Colonic mucosa (tissue), 4 donors: ENCODE data around the gene DYNLT1. TPM values are rescaled to one million over a fixed set of nuclear protein-coding genes. Genes with fewer than 3 reads are reported as not detected.

Experiments used
- DNase-seq: peaks from one replicate; pipeline ENCODE4 v3.0.0-alpha.2; 2020
- H3K27ac ChIP-seq: fragments of 200-600 bp; one replicate; pipeline ENCODE4 v1.8.0; 2021
- H3K27me3 ChIP-seq: fragments of 200-600 bp; one replicate; pipeline ENCODE4 v1.8.0; 2021
- H3K36me3 ChIP-seq: fragments of 200-600 bp; one replicate; pipeline ENCODE4 v1.8.0; 2021
- H3K4me1 ChIP-seq: fragments of 200-600 bp; one replicate; pipeline ENCODE4 v1.8.0; 2021; ENCODE audit warnings: mild to moderate bottlenecking
- H3K4me3 ChIP-seq: fragments of 200-600 bp; one replicate; pipeline ENCODE4 v1.8.0; 2021
- H3K9ac ChIP-seq, 2 donors: one replicate each; pipeline ENCODE4 v1.7.0; 2013; ENCODE audit warnings: control low read depth in 2 of 2, low read depth in 2 of 2, low read length in 2 of 2
- H3K9me3 ChIP-seq: fragments of 200-600 bp; one replicate; pipeline ENCODE4 v1.8.0; 2021
- intact Hi-C: fragments of 100-400 bp; cut with DNase I; formaldehyde crosslinking; loops from one replicate; pipeline ENCODE4 v1.14.1; 2022
- total RNA-seq, 2 donors: library from RNA; stranded (reverse); fragmentation: NEBNext Ultra II Directional in 1 of 2; extraction: Animal tissue kit (Norgen Biotek cat#: 25700) in 1 of 2; gene quantifications; one replicate each; pipeline ENCODE4 v1.2.1, GENCODE V29; 2021
- TF ChIP-seq, protein P1 (sequence below): fragments of 200-600 bp; IDR thresholded peaks from one replicate; pipeline ENCODE4 v1.8.0; 2022; ENCODE audit warnings: antibody characterized with exemption, mild to moderate bottlenecking
- donor health status: healthy.
- donor health status: DM: no; HTN: no; CAD: no.
- donor health status: DM: no; HTN: no; CAD: no.

DYNLT1 gene
- total RNA-seq, 2 donors from 2014 or later: 140 to 166 TPM

DNA sequence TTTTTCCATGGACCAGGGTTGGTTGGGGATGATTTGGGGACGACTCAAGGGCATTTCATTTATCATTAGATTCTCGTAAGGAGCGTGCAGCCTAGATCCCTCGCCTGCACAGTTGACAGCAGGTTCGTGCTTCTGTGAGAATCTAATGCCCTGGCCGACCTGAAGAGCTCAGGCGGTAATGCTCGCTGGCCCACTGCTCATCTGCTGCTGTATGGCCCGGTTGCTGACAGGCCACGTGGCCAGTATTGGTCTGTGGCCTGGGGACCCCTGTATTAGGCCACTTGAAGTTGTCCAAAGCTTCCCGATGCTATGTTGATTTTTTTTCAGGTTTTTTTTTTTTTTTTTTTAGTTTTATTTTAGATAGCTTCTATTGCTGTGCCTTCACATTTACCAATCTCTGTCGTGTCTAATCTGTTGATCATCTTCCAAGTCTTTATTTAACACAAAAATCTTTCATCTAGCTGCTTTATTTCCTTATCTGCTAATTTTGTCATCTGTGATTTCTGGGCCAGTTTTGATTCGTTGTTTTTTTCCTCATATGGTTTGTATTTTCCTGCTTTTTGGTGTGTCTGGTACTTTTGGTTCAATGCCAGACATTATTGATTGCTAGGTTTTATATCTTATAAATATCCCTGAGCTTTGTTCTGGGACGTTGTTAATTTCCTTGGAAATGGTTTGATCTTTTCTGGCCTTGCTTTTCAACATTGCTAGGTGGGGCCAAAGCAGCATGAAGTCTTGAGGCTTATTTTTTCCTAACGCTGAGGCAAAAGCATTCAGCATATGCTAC lies 41.1 kb downstream of the DYNLT1 start:
- Histone ChIP-seq H3K36me3 (no peaks in the 10 kb centered on the region), H3K27ac (no peak overlapping the region), H3K9me3 (no peaks in the 10 kb centered on the region), H3K9ac (no peak overlapping the region), H3K27me3 (no peaks in the 10 kb centered on the region), H3K4me1 (no peaks in the 10 kb centered on the region), H3K4me3 (no peak overlapping the region)
- no peak for DNase-seq
- TF ChIP-seq, protein P1, sequence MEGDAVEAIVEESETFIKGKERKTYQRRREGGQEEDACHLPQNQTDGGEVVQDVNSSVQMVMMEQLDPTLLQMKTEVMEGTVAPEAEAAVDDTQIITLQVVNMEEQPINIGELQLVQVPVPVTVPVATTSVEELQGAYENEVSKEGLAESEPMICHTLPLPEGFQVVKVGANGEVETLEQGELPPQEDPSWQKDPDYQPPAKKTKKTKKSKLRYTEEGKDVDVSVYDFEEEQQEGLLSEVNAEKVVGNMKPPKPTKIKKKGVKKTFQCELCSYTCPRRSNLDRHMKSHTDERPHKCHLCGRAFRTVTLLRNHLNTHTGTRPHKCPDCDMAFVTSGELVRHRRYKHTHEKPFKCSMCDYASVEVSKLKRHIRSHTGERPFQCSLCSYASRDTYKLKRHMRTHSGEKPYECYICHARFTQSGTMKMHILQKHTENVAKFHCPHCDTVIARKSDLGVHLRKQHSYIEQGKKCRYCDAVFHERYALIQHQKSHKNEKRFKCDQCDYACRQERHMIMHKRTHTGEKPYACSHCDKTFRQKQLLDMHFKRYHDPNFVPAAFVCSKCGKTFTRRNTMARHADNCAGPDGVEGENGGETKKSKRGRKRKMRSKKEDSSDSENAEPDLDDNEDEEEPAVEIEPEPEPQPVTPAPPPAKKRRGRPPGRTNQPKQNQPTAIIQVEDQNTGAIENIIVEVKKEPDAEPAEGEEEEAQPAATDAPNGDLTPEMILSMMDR: no peak
- intact Hi-C loops: loop anchor here (5.0 kb wide), 1 partner anchor 381 kb away; no protein-coding TSS in a partner anchor

DNA sequence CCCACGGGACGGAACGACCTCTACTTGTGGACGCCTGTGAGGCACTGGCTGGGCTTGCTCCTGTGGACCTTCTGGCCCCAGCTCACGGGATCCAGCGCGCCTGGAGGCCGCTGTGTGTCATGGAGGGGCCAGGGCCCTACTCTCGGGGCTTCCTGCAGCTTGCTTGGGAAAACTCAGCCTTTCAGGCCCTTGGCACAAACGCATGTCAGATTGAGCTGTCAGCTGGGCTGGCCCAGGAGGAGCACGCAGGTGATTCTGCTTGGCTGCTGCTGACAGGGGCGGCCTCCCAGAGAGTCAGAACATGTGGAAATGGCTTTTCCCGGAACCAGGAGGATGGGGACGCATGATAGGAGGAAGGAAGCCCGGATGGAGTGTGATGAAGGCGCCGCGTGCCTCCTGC lies 44.9 kb downstream of the DYNLT1 start:
- no peak overlapping the region for H3K27ac ChIP-seq
- H3K4me3 ChIP-seq: no peak overlapping the region
- no peaks in the 10 kb centered on the region for H3K36me3 ChIP-seq
- DNase-seq: no peak
- H3K9me3 ChIP-seq: no peaks in the 10 kb centered on the region
- H3K4me1 ChIP-seq: no peaks in the 10 kb centered on the region
- H3K27me3 ChIP-seq: no peaks in the 10 kb centered on the region
- intact Hi-C loops: loop anchor here (5.0 kb wide), 1 partner anchor 377 kb away; no protein-coding TSS in a partner anchor
- no peak overlapping the region for H3K9ac ChIP-seq
- TF ChIP-seq, protein P1: no peak

DNA sequence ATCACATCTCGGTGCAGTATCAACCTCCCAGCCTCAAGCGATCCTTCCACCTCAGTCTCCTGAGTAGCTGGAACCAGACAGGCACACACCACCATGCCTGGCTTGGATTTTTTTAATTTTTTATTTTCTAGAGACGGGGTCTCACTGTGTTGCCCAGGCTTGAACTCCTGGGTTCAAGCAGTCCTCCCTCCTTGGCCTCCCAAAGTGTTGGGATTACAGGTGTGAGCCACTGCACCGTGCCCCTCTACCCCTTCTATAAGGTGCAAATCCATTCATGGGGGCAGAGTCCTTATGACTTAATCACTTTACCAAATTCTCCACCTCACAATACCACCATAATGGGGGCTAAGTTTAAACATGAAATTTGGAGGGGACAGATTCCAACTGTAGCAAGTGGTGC lies 47.0 kb downstream of the DYNLT1 start:
- H3K36me3 ChIP-seq: no peaks in the 10 kb centered on the region

DNA sequence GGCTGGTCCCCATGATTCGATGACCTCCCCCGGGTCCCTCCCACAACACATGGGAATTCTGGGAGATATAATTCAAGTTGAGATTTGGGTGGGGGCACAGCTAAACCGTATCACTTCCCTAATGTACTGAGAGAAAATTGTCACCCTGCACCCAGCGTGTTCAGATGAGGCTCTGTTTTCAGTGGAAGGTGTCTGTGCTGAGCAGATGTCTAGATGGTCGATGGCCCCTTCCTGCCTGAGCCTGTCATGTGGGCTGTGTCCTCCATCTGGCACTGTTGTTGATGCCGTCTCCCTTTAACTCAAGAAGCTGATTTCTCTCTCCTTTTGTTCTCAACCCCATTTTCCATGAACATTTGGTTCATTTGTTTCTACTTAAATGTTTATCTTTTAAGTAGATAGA lies 47.7 kb downstream of the DYNLT1 start:
- Histone ChIP-seq H3K9me3 (no peaks in the 10 kb centered on the region), H3K27ac (no peak overlapping the region), H3K4me3 (no peak overlapping the region), H3K9ac (no peak overlapping the region), H3K27me3 (no peaks in the 10 kb centered on the region), H3K36me3 (no peaks in the 10 kb centered on the region), H3K4me1 (no peaks in the 10 kb centered on the region)
- TF ChIP-seq, protein P1: no peak
- DNase-seq: no peak
- intact Hi-C loops: no loop called here

More for the DNA sequence above, 47.0 kb downstream of the DYNLT1 start:
- no peak overlapping the region for H3K27ac ChIP-seq
- H3K4me1 ChIP-seq: no peaks in the 10 kb centered on the region
- no peak overlapping the region for H3K4me3 ChIP-seq
- DNase-seq: no peak
- H3K27me3 ChIP-seq: no peaks in the 10 kb centered on the region
- TF ChIP-seq, protein P1: no peak
- H3K9me3 ChIP-seq: no peaks in the 10 kb centered on the region
- H3K9ac ChIP-seq: no peak overlapping the region
- intact Hi-C loops: no loop called here

DNA sequence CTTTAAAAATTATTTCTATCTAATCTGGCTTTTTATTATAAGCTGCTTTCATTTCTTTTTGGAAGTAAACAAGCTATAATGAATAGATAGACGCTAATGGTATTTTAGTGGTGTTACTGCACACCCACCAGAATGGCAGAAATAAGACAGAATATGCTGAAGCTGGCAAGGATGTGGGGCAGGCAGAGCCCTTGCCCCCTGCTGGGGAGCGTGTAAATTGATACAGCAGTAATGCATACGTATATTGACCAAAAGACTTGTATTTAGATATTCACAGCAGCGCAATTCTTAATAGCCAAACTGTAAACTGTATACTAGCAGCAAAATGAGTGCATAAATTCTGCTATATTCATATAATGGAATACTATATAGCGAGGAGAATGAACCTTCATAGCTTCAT lies 49.3 kb downstream of the DYNLT1 start:
- Histone ChIP-seq H3K9me3 (no peaks in the 10 kb centered on the region), H3K9ac (no peak overlapping the region), H3K4me1 (no peaks in the 10 kb centered on the region), H3K4me3 (no peak overlapping the region), H3K27me3 (no peaks in the 10 kb centered on the region), H3K36me3 (peaks cover under 1% of the 10 kb centered on the region), H3K27ac (no peak overlapping the region)
- TF ChIP-seq, protein P1: no peak
- DNase-seq: no peak
- intact Hi-C loops: no loop called here
